AG09319 (cell line): ENCODE results near the gene EMILIN3.
A peak's percentile ranks its signal among the peaks of the same experiment; 100 is the strongest.

Source experiments
- DNase-seq: peaks from one replicate; pipeline ENCODE4 v3.0.0-alpha.2; 2010; ENCODE audit warnings: low read depth; ENCODE audit errors: extremely low read depth
- TF ChIP-seq, protein P1 (sequence below): IDR thresholded peaks from 2 replicates; pipeline ENCODE4 v1.5.1; 2011; ENCODE audit warnings: low read depth, mild to moderate bottlenecking, inconsistent platforms, low read length, moderate library complexity

EMILIN3 gene

DNA sequence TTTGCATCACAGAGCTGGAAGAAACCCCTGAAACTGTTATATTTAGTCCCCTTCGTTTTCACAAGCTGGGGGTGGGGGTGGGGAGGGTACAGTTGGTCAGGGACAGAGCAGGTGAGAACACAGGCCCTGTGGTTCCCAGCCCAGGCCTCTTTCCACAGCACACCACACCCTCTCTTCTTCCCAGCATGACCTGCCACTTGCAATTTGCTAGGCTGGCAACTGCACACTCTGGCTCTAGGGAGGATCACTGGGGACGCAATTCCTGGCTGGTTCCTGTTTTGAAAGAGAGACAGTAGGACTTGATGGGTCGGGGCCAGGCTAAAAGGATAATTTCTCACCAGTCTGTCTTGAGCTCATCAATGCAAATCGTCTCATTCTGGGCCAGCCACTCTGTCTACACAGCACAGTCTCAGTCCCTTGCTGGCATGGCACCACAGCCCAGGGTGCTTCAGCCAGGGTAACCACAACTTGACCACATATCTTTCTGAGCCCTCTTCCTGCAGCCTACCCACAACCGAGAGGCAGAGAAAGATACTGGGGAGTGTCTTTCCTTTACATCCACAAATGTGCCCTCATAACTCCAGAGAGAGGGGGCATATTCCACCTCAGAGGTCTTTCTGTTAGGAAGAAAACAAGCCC lies 41.7 kb upstream of the EMILIN3 start:
- DNase-seq: no peak
- TF ChIP-seq, protein P1, sequence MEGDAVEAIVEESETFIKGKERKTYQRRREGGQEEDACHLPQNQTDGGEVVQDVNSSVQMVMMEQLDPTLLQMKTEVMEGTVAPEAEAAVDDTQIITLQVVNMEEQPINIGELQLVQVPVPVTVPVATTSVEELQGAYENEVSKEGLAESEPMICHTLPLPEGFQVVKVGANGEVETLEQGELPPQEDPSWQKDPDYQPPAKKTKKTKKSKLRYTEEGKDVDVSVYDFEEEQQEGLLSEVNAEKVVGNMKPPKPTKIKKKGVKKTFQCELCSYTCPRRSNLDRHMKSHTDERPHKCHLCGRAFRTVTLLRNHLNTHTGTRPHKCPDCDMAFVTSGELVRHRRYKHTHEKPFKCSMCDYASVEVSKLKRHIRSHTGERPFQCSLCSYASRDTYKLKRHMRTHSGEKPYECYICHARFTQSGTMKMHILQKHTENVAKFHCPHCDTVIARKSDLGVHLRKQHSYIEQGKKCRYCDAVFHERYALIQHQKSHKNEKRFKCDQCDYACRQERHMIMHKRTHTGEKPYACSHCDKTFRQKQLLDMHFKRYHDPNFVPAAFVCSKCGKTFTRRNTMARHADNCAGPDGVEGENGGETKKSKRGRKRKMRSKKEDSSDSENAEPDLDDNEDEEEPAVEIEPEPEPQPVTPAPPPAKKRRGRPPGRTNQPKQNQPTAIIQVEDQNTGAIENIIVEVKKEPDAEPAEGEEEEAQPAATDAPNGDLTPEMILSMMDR: no peak

DNA sequence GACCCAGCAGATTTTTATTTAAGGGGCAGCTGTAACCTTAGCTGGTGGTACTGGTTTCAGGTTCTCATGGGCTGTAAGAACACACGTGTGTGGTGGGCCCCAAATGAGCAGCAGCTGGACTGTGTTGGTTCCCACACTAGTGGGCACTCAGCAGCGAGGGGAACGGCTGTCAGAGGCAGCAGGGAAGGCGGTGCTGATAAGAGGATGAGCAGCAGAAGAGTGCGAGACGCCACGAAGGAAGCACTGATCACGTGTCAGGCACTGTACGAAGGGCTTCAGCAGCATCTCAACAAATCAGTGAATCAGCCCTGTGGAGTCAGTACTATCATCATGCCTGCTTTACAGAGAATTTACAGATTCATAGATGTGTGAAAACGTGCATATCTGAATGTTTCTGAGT lies 41.0 kb upstream of the EMILIN3 start:
- TF ChIP-seq, protein P1: no peak
- DNase-seq: no peak

DNA sequence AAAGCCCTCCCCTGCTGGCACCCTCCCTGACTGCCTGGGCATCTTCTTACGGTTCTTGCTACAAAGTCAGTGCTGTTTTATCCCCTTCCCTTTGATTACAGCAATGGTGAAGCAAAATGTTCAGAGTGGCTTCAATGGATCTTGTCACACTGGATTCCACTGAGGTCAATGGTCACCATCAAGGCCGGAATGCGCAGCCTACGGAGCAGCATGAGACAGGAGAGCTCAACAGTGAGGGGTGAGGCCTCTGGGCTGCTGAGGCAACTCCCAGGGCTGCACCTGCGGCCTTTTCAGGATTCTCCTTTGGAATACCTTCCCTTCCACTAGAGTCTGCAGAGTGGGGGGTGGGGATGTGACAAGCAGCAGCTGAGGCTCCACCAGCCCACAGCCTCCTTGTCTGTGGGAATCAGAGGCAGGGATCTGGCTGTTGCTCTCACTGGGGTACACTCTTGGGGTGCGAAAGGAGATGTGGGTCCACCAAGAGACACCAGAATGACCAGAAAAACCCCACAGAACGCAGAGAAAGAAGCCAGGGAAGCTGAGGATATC lies 40.4 kb upstream of the EMILIN3 start:
- TF ChIP-seq, protein P1: no peak
- no peak for DNase-seq

DNA sequence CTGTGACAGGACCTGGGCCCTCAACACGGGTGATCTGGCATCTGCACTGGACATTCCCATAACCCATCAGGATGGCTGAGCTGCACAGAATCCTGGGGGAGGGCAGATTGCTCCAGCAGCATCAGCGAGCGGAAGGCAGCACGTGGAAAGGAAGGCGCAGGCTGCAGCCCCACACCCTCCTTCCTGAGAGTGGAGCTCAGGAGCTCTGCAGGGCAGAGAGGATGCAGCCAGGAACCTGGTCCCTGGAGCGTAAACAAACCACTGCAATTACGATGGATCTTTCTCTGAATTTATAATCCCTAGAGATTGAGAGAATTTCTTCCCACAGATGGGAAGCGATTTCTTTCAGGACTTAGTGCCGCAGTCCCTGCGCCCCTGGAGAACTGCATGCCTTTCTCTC lies 39.7 kb upstream of the EMILIN3 start:
- no peak for DNase-seq
- TF ChIP-seq, protein P1: no peak

DNA sequence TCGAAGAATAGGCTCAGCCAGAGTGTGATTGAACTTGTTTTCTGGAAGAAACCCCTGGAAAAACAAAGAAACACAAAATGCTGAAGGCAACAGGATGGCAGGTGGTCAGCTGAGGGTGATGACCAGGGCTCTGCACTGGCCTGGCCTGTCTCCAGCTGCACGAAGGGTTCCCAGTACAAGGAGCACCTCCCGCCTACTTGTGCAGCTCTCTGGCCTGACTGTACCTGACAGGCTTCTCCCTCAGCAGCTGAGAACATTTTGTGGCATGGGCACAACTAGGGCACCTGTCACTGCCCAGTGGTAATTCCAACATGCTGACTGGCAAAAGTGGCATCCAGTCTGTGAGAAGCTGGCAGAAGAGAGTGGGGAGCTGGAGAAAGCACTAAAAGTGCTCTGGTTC lies 38.8 kb upstream of the EMILIN3 start:
- no peak for DNase-seq
- TF ChIP-seq, protein P1: no peak

DNA sequence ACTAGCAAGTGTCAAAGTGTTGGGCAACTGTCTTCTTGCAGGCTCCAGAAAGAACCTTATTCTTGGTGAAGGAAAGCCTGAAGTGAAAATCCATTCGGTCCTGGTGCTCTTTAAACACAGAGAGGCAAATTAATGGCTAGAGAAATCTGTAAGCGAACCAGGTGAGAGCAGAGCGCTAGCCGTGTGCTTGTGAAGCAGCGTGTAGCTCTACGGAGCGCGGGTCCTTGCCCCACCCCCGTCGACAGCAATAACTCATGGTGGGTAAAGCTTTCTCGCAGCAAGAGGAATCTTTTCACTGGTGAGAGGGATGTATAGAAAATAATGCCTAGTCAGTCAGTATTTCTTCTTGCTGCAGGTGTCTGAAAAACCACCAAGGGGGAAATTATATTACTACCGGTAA lies 37.0 kb upstream of the EMILIN3 start:
- no peak for DNase-seq

DNA sequence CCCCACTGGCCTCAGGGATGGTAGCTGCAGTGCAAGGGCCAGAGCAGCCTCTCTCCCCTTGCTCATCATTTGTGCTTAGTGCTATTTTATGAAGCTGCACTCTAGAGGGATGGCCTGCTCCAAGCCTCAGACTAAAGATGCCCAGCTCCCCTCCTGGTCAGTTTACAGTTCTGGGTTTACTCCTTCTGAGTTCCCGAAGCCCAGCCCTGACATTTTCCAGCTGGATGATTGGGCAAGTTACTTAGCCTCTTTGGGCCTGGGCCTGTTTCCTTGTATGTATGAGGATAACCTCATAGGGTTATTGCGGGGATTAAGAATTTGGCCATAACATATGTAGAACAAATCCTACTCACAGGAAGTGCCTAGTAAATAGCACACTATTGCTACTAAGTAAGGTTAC lies 31.8 kb upstream of the EMILIN3 start:
- DNase-seq: peak; percentile 14
- TF ChIP-seq, protein P1: no peak; the same call in 1 of the 2 replicates

More for the DNA sequence above, 37.0 kb upstream of the EMILIN3 start:
- TF ChIP-seq, protein P1: no peak
